CD4-positive, alpha-beta T cell treated with Interleukin-15 for 4 hours (primary cell): ENCODE data around the gene CPED1.
"Not testable (repeated sequence)": the region's sequence is repeated elsewhere in the genome, so short reads cannot be mapped to it uniquely, and the experiment has no call there.

Experiments
- DNase-seq: peaks from one replicate; pipeline ENCODE4 v3.0.0-alpha.2; 2020; ENCODE audit warnings: low spot score

CPED1 gene

GRCh38 chr7:121288894-121289293 lies 300.4 kb downstream of the CPED1 start:
- no peak for DNase-seq

- not testable (repeated sequence) for DNase-seq
Measured at GRCh38 chr7:121289930-121290329, 301.4 kb downstream of the CPED1 start.

GRCh38 chr7:121294448-121294992 lies 306.0 kb downstream of the CPED1 start:
- no peak for DNase-seq

- no peak for DNase-seq
Measured at GRCh38 chr7:121297843-121298242, 309.3 kb downstream of the CPED1 start.

GRCh38 chr7:121298831-121299239 lies 310.3 kb downstream of the CPED1 start:
- DNase-seq: no peak

GRCh38 chr7:121300685-121301420 lies 312.3 kb downstream of the CPED1 start:
- DNase-seq: no peak

GRCh38 chr7:121301446-121302213 lies 313.1 kb downstream of the CPED1 start:
- DNase-seq: no peak

- DNase-seq: no peak
Measured at GRCh38 chr7:121302214-121302745, 313.8 kb downstream of the CPED1 start.

GRCh38 chr7:121303422-121304101 lies 315.1 kb downstream of the CPED1 start:
- DNase-seq: no peak

- DNase-seq: no peak
Measured at GRCh38 chr7:121304102-121304658, 315.7 kb downstream of the CPED1 start.

GRCh38 chr7:121305109-121305508 lies 316.6 kb downstream of the CPED1 start:
- DNase-seq: no peak

- no peak for DNase-seq
Measured at GRCh38 chr7:121306565-121306964, 318.1 kb downstream of the CPED1 start.

GRCh38 chr7:121307021-121307574 lies 318.6 kb downstream of the CPED1 start:
- no peak for DNase-seq

- no peak for DNase-seq
Measured at GRCh38 chr7:121313220-121313792, 324.8 kb downstream of the CPED1 start.

GRCh38 chr7:121313793-121314676 lies 325.5 kb downstream of the CPED1 start:
- DNase-seq: no peak

GRCh38 chr7:121315170-121315569 lies 326.7 kb downstream of the CPED1 start:
- not testable (repeated sequence) for DNase-seq

- no peak for DNase-seq
Measured at GRCh38 chr7:121322460-121322859, 333.9 kb downstream of the CPED1 start.

GRCh38 chr7:121323515-121324302 lies 335.2 kb downstream of the CPED1 start:
- DNase-seq: no peak

- no peak for DNase-seq
Measured at GRCh38 chr7:121327671-121328070, 339.2 kb downstream of the CPED1 start.
